ENCODE measurements around the gene IRS1. TPM values are rescaled to one million over a fixed set of nuclear protein-coding genes. Genes with fewer than 3 reads are reported as not detected.

Gene IRS1
- total and polyA plus RNA-seq, 2 of the 4 experiments (the other 2 are of a cell fraction) = 21.1 to 37.1 TPM

DNA sequence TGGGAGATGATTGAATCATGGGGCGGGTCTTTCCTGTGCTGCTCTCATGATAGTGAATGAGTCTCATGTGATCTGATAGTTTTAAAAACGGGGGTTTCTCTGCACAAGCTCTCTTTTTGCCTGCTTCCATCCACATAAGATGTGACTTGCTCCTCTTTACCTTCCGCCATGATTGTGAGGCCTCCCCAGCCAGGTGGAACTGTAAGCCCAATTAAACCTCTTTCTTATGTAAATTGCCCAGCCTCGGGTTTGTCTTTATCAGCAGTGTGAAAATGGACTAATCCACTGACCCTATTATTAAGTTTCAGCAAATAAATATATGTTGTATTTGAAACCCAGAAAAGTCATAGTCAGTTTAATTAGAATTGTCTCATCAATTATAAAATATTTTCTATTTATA lies 22.0 kb downstream of the IRS1 start:
- Histone ChIP-seq H3K27ac (ENCODE audit: insufficient read depth, low read length) (no peak overlapping the region), H4K5ac (ENCODE audit: low read depth, low read length) (no peak overlapping the region), H4K8ac (ENCODE audit: low read depth in 2 of 2, low read length in 2 of 2) (no peak overlapping the region), H2AK5ac (ENCODE audit: low read depth, low read length) (no peak overlapping the region), H3K23ac (ENCODE audit: low read depth, low read length) (no peak overlapping the region), H2BK120ac (ENCODE audit: low read depth, low read length) (no peak overlapping the region), H2BK15ac (ENCODE audit: low read depth, low read length) (no peak overlapping the region), H4K20me1 (ENCODE audit: insufficient read depth, low read length) (peaks cover 80% of the 10 kb centered on the region), H3K79me1 (ENCODE audit: low read depth in 1 of 2, low read length in 2 of 2) (peaks cover 0 to 58% of the 10 kb centered on the region in 2 experiments; a peak in 3 of 4 replicates), H3K56ac (ENCODE audit: extremely low read depth, insufficient read depth, low read length) (no peak overlapping the region), H3K36me3 (ENCODE audit: control insufficient read depth, insufficient read depth, low read length) (peaks cover 30% of the 10 kb centered on the region), H2AFZ (replicated peaks; ENCODE audit: low read length, poor library complexity) (no peak overlapping the region), H3K27me3 (ENCODE audit: control insufficient read depth, insufficient read depth, low read length) (no peaks in the 10 kb centered on the region), H3K9me1 (ENCODE audit: insufficient read depth, low read length) (peaks cover 11% of the 10 kb centered on the region), H2BK5ac (ENCODE audit: low read depth, low read length, poor library complexity, severe bottlenecking) (no peak overlapping the region), H2AK9ac (replicated peaks; ENCODE audit: low read depth, low read length, poor library complexity) (no peak overlapping the region), H3K4ac (ENCODE audit: low read depth, low read length) (no peak overlapping the region), H3K4me1 (ENCODE audit: control insufficient read depth, insufficient read depth, low read length) (peaks cover 19% of the 10 kb centered on the region), H3K9ac (ENCODE audit: low read depth, low read length) (no peak overlapping the region), H4K91ac (ENCODE audit: insufficient read depth, low read depth, low read length) (no peak overlapping the region), H3K9me3 (ENCODE audit: control insufficient read depth, insufficient read depth, low read length) (no peaks in the 10 kb centered on the region), H3K14ac (replicated peaks; ENCODE audit: low read depth, low read length) (no peak overlapping the region), H2BK20ac (ENCODE audit: low read depth, low read length) (no peak overlapping the region), H3K4me2 (ENCODE audit: low read depth, low read length) (no peak overlapping the region), H3K18ac (ENCODE audit: low read depth, low read length) (no peak overlapping the region), H3K4me3 (ENCODE audit: insufficient read depth, low read depth, low read length) (no peak overlapping the region)
- TF ChIP-seq RAD21 (IDR thresholded peaks at IDR 0.05; ENCODE audit: low read length) = no peak
- TF ChIP-seq, protein P1, sequence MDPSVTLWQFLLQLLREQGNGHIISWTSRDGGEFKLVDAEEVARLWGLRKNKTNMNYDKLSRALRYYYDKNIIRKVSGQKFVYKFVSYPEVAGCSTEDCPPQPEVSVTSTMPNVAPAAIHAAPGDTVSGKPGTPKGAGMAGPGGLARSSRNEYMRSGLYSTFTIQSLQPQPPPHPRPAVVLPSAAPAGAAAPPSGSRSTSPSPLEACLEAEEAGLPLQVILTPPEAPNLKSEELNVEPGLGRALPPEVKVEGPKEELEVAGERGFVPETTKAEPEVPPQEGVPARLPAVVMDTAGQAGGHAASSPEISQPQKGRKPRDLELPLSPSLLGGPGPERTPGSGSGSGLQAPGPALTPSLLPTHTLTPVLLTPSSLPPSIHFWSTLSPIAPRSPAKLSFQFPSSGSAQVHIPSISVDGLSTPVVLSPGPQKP (IDR thresholded peaks at IDR 0.05; ENCODE audit: borderline replicate concordance, low read depth, low read length) = no peak
- no peak for TF ChIP-seq POLR2A (IDR thresholded peaks at IDR 0.05; ENCODE audit: low read depth, low read length)
- no peak for TF ChIP-seq RCOR1 (IDR thresholded peaks at IDR 0.05; ENCODE audit: insufficient replicate concordance, low read length)
- no peak for TF ChIP-seq FOS (IDR thresholded peaks at IDR 0.05; ENCODE audit: low read depth, low read length)
- no peak for TF ChIP-seq MAZ (IDR thresholded peaks at IDR 0.05; ENCODE audit: borderline replicate concordance, low read depth, low read length)
- no peak for TF ChIP-seq SMC3 (IDR thresholded peaks at IDR 0.05; ENCODE audit: low read depth, low read length)
- TF ChIP-seq MXI1 (IDR thresholded peaks at IDR 0.05; ENCODE audit: borderline replicate concordance, low read depth, low read length) = no peak
- no peak for TF ChIP-seq BHLHE40 (IDR thresholded peaks at IDR 0.05; ENCODE audit: low read depth, low read length)
- no peak for TF ChIP-seq MAFK (IDR thresholded peaks at IDR 0.05; ENCODE audit: low read depth, low read length)
- TF ChIP-seq CEBPB (IDR thresholded peaks at IDR 0.05; ENCODE audit: low read depth, low read length) = no peak
- TF ChIP-seq NFE2L2 (IDR thresholded peaks at IDR 0.05; ENCODE audit: low read depth, low read length) = no peak
- TF ChIP-seq, protein P2, sequence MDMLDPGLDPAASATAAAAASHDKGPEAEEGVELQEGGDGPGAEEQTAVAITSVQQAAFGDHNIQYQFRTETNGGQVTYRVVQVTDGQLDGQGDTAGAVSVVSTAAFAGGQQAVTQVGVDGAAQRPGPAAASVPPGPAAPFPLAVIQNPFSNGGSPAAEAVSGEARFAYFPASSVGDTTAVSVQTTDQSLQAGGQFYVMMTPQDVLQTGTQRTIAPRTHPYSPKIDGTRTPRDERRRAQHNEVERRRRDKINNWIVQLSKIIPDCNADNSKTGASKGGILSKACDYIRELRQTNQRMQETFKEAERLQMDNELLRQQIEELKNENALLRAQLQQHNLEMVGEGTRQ (IDR thresholded peaks at IDR 0.05; ENCODE audit: low read depth, low read length) = no peak
- no peak for TF ChIP-seq CHD1 (IDR thresholded peaks at IDR 0.05; ENCODE audit: low read depth, low read length)
- TF ChIP-seq, protein P3, sequence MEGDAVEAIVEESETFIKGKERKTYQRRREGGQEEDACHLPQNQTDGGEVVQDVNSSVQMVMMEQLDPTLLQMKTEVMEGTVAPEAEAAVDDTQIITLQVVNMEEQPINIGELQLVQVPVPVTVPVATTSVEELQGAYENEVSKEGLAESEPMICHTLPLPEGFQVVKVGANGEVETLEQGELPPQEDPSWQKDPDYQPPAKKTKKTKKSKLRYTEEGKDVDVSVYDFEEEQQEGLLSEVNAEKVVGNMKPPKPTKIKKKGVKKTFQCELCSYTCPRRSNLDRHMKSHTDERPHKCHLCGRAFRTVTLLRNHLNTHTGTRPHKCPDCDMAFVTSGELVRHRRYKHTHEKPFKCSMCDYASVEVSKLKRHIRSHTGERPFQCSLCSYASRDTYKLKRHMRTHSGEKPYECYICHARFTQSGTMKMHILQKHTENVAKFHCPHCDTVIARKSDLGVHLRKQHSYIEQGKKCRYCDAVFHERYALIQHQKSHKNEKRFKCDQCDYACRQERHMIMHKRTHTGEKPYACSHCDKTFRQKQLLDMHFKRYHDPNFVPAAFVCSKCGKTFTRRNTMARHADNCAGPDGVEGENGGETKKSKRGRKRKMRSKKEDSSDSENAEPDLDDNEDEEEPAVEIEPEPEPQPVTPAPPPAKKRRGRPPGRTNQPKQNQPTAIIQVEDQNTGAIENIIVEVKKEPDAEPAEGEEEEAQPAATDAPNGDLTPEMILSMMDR (conservative IDR thresholded peaks at IDR 0.05; ENCODE audit: low read depth, low read length) = no peak
- no peak for TF ChIP-seq RFX5 (IDR thresholded peaks at IDR 0.05; ENCODE audit: low read depth, low read length)
- WGBS, 2 experiments (ENCODE audit: extremely low coverage in 2 of 2, insufficient read length in 1 of 2) = no CpG with 5 or more reads among the region's 4 CpGs
- DNase-seq (no peak), ATAC-seq (ENCODE audit: low read depth) (no peak)
- dilution Hi-C loops (cut with HindIII; ENCODE audit: low sequenced_read_pairs, unreplicated experiment) = no loop called here
- ChIA-PET POLR2A (ENCODE audit: unreplicated experiment) (no interaction called here), CTCF (interaction anchor here (0.6 kb wide), 1 partner anchor 268 kb away, joined by 3 read pairs; no protein-coding TSS in a partner anchor)
- intact Hi-C loops (cut with micrococcal nuclease) = loop anchor here (2.0 kb wide), 1 partner anchor 15 kb away; no protein-coding TSS in a partner anchor
- BruUV-seq (replicated peaks) = no TSS peak
- in situ Hi-C loops (cut with MboI; ENCODE audit: low sequenced_read_pairs) = loop anchor here (25.0 kb wide), 1 partner anchor 1665 kb away; no protein-coding TSS in a partner anchor

Data from IMR-90 (cell line).